A204.1 (cell line): ENCODE data around the gene MT4.

Experiments used
- FAIRE-seq: peaks from 2 replicates; lab custom pipeline; 2012; peaks lifted over from hg19 to GRCh38; lab: Jason Lieb, UNC

Gene MT4

DNA sequence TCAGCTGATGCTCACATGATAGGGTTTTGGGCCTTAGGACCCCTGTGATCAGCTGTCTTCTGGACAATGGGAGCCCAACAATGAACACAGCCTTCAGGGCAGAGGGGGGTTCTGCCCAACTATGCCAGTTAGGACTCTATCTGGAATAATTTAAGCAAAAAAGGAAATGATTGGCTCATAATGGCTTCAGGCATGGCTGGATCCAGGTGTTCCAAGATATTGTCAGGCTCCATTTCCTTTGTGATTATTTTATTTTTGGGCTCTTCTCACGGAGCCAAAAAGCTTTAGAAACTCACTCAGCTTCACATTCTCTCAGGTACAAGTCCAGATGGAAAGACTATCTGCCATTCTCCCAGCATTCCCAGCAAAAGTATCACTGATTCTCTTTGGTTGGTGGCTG lies 40.6 kb downstream of the MT4 start:
- FAIRE-seq: no peak

DNA sequence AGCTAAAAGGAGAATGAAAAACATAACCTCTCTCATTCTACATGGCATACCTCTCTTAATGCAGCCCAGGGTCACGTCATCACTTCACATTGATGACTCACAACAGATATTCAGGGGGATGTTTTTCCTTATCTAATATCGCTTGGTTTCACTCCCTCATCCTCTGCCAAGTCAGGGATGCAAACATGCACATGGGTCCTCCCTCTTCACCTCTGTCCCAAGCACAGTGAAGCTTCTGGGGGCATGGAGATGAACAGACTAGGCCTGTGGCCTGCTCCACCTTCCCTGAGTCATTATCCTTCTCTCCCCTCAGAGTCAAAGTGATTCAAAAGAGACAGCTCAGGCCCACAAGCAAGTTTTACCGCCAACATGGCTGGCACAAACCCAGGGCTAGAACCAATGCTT lies 41.2 kb downstream of the MT4 start:
- no peak for FAIRE-seq

DNA sequence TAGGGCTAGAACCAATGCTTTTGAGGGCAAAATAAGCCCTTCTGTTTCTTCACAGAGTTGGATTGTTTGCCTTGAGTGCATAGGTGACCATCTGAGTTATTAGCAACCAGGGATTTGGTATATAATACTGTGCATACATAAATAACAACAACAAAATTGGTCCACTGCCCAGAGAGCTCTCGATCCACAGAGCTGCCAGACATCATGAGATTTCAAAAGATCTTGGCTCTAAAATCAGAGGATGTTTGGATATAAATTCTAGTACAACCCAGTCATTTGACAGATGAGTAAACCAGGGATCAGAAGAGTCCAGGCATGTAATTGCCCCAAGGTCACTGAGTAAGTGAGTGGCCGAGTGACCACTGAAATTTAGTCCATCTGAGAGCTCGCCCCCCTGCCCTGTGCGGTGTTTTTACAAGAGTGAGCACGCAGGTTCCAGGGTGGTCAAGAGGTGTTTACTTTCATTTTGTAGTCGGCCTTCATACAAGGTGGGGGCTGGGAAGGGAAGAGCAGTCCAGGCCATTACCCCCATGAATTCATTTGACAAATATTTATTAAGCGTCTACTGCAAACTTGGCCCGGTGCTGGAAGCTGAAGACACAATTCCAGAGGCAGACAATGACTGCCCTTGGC lies 41.7 kb downstream of the MT4 start:
- FAIRE-seq: no peak

DNA sequence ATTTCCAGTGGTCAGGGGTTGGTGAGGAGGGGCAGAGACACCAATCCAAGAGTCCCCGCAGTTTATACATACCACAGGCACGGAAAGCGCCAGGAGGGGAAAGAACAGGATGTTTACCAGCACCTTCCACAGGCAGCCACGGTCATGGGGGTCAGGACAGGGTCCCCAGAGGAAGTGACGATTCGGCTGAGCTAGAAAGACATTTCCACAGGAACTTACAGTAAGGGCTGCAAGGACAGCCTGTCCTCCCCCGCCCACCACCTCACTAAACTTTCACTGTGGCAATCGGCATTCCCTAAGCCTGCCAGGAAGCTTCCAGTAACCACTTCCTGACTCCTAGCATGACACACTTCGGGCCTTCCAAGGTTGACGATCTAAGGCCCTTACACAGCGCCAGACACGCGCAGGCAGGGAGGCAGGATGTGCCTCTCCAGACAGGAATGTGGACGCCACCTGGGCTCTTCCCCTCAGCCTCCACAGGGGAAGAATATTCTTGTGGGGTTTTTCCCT lies 42.3 kb downstream of the MT4 start:
- no peak for FAIRE-seq

DNA sequence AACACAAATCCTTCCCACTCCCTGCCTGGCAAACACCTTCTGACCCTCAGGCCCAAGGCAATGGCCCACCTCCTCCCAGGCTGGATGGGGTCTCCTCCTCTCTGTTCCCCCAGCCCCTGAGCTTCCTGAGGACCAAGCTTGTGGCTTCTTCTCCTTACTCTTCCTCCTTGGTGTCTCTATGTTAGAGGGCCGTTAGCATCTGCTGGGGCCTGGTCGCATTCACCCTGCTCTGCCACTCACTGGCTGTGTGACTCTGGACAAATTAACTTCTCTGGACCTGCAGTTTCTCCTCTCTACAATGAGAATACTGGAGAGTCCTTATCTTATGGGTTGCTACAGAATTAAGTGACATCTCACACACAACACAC lies 42.8 kb downstream of the MT4 start:
- no peak for FAIRE-seq

DNA sequence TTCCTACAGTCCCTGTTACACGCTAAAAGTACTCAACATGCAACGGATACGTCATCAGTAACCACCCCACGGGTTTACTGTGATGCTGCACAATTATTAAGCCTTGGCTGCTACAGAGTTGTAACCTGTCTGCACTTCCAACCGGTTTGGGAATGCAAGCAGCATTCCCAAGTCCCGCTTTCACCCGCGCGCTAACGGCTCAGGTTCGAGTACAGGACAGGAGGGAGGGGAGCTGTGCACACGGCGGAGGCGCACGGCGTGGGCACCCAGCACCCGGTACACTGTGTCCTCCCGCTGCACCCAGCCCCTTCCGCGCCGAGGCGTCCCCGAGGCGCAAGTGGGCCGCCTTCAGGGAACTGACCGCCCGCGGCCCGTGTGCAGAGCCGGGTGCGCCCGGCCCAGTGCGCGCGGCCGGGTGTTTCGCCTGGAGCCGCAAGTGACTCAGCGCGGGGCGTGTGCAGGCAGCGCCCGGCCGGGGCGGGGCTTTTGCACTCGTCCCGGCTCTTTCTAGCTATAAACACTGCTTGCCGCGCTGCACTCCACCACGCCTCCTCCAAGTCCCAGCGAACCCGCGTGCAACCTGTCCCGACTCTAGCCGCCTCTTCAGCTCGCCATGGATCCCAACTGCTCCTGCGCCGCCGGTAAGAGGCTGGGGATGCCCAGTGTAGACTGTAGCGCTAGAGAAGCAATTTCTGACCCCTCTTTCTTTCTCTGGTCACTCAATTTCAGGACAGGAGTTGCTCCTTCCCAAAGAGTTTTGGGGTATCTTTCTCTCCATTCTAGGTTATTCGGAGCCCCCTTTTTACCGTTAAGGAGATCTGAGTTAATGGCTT lies 43.4 kb downstream of the MT4 start, which contains the start of gene MT2A:
MT2A (plus strand) TSS at position 542 of the 833 bp plus-strand sequence; CDS start at position 614, 72 bp downstream.
- no peak for FAIRE-seq

DNA sequence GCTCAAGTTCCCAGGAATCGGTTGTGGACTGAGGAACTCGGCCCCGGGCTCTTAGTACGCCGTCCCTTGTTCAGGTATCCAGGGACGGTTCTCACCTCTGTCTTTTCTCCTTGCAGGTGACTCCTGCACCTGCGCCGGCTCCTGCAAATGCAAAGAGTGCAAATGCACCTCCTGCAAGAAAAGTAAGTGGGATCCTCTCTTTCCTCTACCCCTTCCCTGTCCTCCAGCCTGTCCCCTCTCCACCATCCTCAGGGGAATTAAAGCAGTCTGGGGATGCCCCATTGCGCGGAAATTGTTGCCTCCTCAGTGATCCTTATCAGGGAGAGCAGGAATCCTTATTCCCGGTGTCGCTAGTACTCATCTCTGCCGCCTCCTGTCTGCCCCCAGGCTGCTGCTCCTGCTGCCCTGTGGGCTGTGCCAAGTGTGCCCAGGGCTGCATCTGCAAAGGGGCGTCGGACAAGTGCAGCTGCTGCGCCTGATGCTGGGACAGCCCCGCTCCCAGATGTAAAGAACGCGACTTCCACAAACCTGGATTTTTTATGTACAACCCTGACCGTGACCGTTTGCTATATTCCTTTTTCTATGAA lies 44.1 kb downstream of the MT4 start:
- no peak for FAIRE-seq

DNA sequence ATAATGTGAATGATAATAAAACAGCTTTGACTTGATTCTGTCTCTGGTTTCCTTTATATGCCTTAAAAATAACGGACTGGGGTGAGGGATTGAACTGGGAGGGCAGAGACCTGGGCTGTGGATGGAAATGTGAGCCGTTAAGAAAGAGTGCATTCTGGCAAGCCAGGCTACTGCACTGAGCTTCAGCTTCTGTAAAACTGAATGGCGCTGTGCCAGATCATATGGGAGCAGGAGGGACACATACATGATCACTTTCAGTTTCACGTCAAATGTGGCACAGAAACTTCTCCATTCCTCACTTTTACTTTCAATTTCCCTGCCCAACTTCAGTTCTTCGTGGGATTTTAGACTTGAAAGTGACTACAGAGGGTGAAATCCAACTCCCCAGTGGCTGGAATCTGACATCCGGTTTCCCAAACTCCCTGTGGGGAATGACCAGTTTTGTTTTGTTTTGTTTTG lies 44.6 kb downstream of the MT4 start:
- no peak for FAIRE-seq

DNA sequence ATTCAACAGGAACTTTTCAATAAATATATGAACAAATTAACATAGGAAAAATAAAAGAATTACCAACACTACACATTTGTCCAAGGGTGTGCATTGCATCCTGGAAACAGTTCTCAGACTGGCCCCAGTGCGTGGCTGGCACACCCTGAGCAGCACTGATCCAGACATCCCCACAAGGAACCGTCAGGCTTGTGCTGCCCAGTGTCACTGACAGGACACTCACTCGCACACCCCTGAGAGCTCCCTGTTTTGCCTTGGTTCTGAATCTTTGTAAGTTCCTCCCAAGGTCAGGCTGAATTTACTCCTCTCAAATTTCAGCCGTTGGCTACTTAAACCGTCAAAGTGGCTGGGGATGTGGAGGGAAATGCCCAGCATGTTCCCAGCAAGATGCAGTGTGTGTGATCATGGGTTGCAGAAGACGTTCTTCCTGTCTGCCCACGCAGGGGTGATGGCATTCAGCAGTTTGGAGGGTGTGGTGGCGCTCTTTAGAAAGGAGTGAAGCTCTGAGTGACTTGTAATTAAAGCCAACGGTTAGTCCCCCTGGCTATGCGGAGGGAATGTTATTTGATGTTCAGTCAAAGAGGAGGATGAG lies 45.2 kb downstream of the MT4 start:
- peak; percentile 11 for FAIRE-seq

DNA sequence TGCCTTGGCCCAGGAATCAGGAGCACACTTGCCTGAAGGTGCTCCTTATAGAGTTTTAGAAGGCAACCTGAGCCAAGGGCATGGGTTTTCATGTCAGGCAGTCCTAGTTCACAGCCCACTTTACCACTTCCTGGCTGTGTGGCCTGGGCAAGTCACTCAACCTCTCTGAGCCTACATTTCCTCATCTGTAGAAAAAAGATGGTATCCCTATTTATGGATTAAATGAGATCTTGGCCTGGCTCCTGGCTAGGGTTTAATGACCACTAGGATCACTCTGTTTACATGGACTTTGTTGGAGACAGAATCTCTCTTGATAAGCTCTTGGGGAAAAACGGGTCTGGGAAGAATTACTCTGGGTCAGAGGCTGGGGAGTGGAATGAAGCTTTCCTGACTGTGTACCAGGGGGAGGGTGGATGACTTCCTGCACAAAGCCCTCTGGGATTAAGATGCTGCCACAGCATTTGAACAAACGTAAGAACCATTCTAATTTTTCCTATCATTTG lies 45.8 kb downstream of the MT4 start:
- no peak for FAIRE-seq

DNA sequence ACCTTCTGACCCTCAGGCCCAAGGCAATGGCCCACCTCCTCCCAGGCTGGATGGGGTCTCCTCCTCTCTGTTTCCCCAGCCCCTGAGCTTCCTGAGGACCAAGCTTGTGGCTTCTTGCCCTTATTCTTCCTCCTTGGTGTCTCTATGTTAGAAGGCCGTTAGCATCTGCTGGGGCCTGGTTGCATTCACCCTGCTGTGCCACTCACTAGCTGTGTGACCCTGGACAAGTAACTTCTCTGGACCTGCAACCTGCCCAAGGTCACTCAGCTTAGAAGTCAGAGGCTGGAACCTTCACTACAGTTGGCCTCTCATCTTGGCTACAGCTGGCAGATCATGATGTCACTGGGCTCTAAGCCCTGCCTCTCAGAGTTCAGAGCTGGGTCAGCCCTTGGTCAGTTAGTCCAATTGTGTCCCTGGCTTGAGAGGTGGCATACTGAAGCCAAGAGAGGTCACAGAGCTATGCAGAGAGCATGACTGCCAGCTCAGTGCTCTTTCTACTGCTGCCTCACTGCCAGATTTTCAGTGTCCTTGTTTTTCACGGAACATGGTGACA lies 46.5 kb downstream of the MT4 start:
- FAIRE-seq: no peak

DNA sequence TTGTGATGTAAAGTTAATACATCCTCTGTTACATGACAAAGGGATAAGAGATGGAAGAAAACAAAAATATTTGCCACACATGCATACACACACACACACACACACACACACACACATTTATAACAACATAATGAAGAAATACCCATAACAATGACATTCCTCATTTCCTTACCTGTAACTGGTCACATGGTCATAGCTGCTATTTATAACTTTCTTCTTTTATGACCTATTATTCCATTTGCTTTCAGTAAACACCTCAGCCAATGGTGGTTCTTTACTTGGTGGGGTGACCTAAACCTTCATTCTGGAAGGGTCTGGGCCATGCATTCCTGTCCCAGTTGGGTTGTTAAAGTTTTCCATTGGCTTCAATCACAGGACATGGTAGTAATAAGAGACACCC lies 48.8 kb downstream of the MT4 start:
- no peak for FAIRE-seq

DNA sequence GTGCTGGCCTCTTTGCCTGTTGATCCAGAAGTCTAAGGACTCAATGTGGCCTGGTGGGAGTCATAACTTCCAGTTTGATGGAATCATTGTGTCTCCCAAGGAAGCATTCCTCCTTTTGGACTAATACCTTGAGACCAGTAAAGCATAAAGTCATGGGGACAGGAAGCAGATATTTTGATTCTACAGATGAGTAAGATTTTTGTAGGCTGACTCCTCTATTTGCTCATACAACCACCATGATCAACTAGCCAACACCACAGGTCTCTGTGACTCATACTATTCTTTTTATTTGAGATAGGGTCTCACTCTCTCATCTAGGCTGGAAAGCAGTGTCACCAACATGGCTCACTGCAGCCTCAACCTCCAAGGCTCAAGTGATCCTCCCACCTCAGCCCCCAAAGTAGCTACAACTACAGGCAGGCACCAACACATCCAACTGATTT lies 49.7 kb downstream of the MT4 start:
- no peak for FAIRE-seq

DNA sequence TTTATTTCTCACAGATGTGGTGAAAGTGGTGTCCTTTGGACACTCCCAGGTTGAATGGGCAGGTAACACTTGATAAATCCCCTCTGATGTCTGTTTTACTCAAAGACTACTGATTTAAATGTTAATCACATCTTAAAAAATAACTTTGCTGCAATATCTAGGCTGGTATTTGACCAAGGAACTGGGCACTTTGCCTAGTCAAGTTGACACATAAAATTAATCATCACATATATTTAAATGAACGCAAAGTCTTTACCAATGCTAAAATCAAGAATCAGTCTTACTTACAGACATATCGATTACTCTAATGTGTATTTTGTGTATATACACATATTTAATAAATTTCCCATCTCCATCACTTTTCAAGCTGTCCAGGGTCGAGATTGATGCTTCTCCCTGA lies 50.5 kb downstream of the MT4 start:
- no peak for FAIRE-seq

DNA sequence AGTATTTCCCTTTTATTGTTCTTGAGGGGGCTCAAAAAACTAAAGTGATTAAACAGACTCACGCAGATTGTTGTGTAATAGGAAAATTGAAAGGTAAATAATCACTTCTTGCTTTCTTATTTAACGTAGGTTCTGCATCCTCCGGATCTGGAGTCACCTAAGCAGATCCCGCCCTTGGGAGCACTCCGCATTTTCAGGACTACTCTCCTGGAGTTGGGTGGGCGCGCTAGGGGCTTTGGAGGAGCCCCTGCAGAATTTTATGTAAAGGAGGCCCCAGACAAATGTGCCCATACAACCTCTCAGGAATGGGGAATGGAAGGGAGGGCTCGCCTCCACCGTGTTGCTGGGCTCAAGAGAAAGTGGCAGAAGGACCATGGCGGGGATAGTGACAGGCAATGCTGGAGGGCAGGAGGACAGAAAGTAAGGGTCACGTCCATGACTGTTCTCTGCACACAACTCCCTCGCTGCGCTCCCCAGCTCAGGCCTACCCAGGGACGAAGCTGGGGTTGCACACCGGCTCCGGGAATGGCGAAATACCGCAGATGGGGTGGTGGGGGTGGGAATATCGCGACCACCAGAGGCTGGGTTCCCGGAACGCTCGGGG lies 51.8 kb downstream of the MT4 start:
- no peak for FAIRE-seq

DNA sequence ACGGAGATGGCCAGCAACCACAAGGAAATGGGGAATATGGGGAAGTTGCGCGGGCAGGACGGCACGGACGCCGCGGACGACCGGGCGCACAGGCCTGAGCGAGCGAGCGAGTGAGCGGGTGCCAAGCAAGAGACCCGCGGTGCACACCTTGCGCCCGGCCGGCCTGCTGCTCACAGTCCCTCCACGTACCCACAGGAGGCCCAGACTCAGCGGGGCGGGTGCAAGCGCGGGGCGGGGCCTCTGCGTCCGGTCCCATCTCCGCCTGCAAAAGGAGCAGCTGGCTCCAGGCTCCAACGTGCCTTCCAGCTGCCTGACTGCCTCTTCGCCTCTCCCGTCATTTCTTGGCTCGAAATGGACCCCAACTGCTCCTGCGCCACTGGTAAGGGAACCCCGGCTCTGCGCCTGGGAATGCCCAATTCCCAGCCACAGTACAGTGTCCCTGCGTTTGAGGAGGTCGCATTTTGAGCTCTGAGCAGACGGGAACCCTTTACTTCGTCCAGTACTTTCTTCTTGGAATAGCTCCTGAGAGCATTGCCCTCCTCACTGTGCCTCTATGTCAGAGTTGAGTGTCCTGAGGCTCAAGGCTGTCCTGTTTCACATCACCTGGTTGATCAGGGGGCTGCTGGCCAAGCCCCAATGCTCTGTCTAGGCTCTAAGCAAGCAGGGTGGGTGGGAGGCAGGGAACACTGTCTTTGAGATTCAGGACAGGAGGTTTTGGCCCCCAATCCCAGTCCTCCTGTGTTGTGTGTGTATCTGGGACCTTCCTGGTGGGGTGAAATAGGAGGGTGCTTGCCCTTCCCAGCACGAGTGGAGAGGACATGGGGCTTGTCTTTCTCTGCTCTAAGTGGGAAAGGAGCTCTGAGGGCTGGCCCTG lies 52.6 kb downstream of the MT4 start:
- FAIRE-seq: no peak

DNA sequence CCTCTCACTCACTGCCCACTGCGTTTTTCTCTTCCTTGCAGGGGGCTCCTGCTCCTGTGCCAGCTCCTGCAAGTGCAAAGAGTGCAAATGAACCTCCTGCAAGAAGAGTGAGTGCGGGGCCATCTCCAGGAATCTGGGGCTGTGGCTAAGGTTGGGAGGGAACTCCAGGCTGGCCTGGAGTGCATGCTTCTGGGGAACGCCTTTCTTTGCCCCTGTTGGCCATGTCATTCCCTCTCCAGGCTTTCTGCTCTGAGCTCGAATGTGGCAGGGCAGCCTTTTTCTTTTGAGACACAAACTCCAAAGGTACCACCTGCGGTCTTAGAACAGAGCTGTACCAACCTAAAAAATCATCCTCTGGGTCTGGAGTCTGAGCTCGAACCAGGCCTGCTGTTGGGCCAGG lies 53.3 kb downstream of the MT4 start:
- no peak for FAIRE-seq
